Fibroblast of lung (primary cell): ENCODE data around the gene LIMCH1.

Experiments used
- CTCF ChIP-seq, 2 donors: IDR thresholded peaks in 1 of 2; conservative IDR thresholded peaks in 1 of 2; 1 replicate in 1 of 2; 2 replicates in 1 of 2; pipeline ENCODE4 v1.5.1; 2011 to 2012; ENCODE audit warnings: low read length in 2 of 2, control low read depth in 1 of 2, inconsistent platforms in 1 of 2, low read depth in 1 of 2, mild to moderate bottlenecking in 1 of 2
- EZH2 ChIP-seq: IDR thresholded peaks from 2 replicates; pipeline ENCODE4 v1.5.1; 2012; ENCODE audit warnings: low read length, control low read depth, mild to moderate bottlenecking; ENCODE audit errors: missing control alignments

- TF ChIP-seq CTCF (conservative IDR thresholded peaks at IDR 0.05 in 1 of 2, IDR thresholded peaks at IDR 0.05 in 1 of 2; ENCODE audit: low read depth in 1 of 2, low read length in 2 of 2) (no peak), EZH2 (no peak)
Observed at GRCh38 chr4:41713768-41714167, 175.8 kb downstream of the LIMCH1 start.
